AG04449 (cell line): ENCODE data around the gene PRTG.

Experiments
- CTCF ChIA-PET: fragments of 350-600 bp; formaldehyde crosslinking; extraction: SDS; loops from one replicate; lab custom pipeline; 2021; ENCODE audit warnings: antibody characterized with exemption; lab: Yijun Ruan, JAX
- POLR2A ChIA-PET: fragments of 400-600, 350-600 bp; formaldehyde crosslinking; extraction: SDS; loops from one replicate; lab custom pipeline; 2020; ENCODE audit warnings: antibody characterized with exemption, inconsistent platforms; lab: Yijun Ruan, JAX
- DNase-seq: peaks from one replicate; pipeline ENCODE4 v3.0.0-alpha.2; 2010; ENCODE audit warnings: low read depth, low spot score
- H3K4me3 ChIP-seq: 2 replicates; pipeline ENCODE4 v1.5.1; 2011; ENCODE audit warnings: low read depth, mild to moderate bottlenecking, control low read depth, low read length
- CTCF ChIP-seq: IDR thresholded peaks from one replicate; pipeline ENCODE4 v1.5.1; 2011; ENCODE audit warnings: mild to moderate bottlenecking, moderate library complexity, low read length, control low read depth, inconsistent platforms; ENCODE audit not compliant: insufficient read depth; ENCODE audit errors: missing control alignments

PRTG gene

GRCh38 chr15:55638764-55639163, 104.2 kb downstream of the PRTG start:
- H3K4me3 ChIP-seq = no peak overlapping the region
- CTCF ChIA-PET = interaction anchor here (1.3 to 3.5 kb wide), 3 partner anchors 8 to 112 kb away, joined by 5 to 38 read pairs (median 5); no protein-coding TSS in a partner anchor
- no peak for TF ChIP-seq CTCF
- no peak for DNase-seq
- POLR2A ChIA-PET = no interaction called here

- DNase-seq = no peak
- POLR2A ChIA-PET = no interaction called here
- no peak for TF ChIP-seq CTCF
- H3K4me3 ChIP-seq = no peak overlapping the region
- CTCF ChIA-PET = interaction anchor here (1.3 to 3.5 kb wide), 3 partner anchors 10 to 111 kb away, joined by 4 to 38 read pairs (median 7); no protein-coding TSS in a partner anchor
Observed at GRCh38 chr15:55637086-55637485, 105.9 kb downstream of the PRTG start.

- H3K4me3 ChIP-seq = no peak overlapping the region
- CTCF ChIA-PET = interaction anchor here (1.0 kb wide), 1 partner anchor 108 kb away, joined by 3 read pairs; no protein-coding TSS in a partner anchor
- TF ChIP-seq CTCF = no peak
- DNase-seq = no peak
- POLR2A ChIA-PET = no interaction called here
Observed at GRCh38 chr15:55633731-55634130, 109.2 kb downstream of the PRTG start.

- CTCF ChIA-PET = no interaction called here
- no peak for DNase-seq
- H3K4me3 ChIP-seq = no peak overlapping the region
- POLR2A ChIA-PET = no interaction called here
- no peak for TF ChIP-seq CTCF
Observed at GRCh38 chr15:55632434-55632833, 110.5 kb downstream of the PRTG start.

- DNase-seq = no peak
- ChIA-PET CTCF (interaction anchor here (1.0 to 1.4 kb wide), 2 partner anchors 8 to 104 kb away, joined by 4 to 5 read pairs; no protein-coding TSS in a partner anchor), POLR2A (no interaction called here)
- no peak for TF ChIP-seq CTCF
- H3K4me3 ChIP-seq = no peak overlapping the region
Observed at GRCh38 chr15:55630858-55631257, 112.1 kb downstream of the PRTG start.

GRCh38 chr15:55628369-55628730, 114.6 kb downstream of the PRTG start:
- ChIA-PET CTCF (interaction anchor here (1.0 to 1.6 kb wide), 6 partner anchors 11 to 218 kb away, joined by 3 to 6 read pairs (median 4); no protein-coding TSS in a partner anchor), POLR2A (interaction anchor here (0.6 kb wide), 1 partner anchor 13 kb away, joined by 3 read pairs; no protein-coding TSS in a partner anchor)
- TF ChIP-seq CTCF = no peak
- H3K4me3 ChIP-seq = no peak overlapping the region
- no peak for DNase-seq
